PC-9 (cell line): Measurements from ENCODE around the gene CIITA.

Source experiments
- CTCF ChIP-seq: fragments of 200-600 bp; sonication (generic); conservative IDR thresholded peaks from 2 replicates; pipeline ENCODE4 v1.6.1; 2017; ENCODE audit warnings: mixed run types, antibody characterized with exemption, mild to moderate bottlenecking, moderate library complexity
- EZH2 ChIP-seq: fragments of 200-600 bp; sonication (generic); IDR thresholded peaks from 2 replicates; pipeline ENCODE4 v1.8.0; 2017; ENCODE audit warnings: antibody characterized with exemption, low read depth

DNA sequence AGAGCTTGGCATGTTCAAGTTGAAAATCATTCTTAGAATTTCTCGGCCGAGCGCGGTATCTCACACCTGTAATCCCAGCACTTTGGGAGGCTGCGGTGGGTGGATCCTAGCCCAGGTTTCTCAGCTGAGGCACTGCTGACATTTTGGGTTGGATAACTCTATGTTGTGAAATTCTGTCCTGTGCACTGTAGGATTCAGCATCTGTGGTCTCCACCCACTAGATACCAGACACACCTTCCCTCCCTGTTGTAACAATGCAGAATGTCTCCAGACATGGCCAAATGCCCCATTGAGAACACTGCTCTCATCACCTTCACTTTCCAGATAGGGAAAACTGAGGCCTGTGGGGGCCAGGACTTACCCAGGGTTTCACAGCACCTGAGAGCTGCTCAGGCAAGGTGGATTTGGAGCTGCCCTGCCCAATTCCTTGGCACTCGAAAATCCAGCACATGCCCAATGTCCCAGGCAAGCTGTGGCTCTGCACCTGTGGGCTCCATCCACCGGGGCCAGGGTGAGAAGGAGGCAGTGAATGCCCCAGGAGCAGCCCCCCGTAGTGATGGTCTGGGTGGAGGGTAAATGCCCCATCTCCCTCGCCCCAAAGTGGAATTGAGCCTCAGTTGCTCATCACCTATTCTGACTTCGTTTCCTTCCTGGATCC, 38.3 kb upstream of the CIITA start:
- no peak for TF ChIP-seq EZH2
- TF ChIP-seq CTCF: no peak
